ENCODE results near the gene BAZ2B.

GRCh38 chr2:159647667-159648066 is 31.3 kb upstream of the BAZ2B start:
- TF ChIP-seq EP300 (IDR thresholded peaks at IDR 0.05) (no peak), CTCF (IDR thresholded peaks at IDR 0.05) (no peak), POLR2A (IDR thresholded peaks at IDR 0.05) (no peak)
